Activated gamma-delta T cell treated with Interleukin-2 at 50 U/mL for 16 hours (primary cell): ENCODE measurements around the gene STAU1.
"Not testable (repeated sequence)": the region's sequence is repeated elsewhere in the genome, so short reads cannot be mapped to it uniquely, and the experiment has no call there.

Experiments used
- DNase-seq: peaks from one replicate; pipeline ENCODE4 v3.0.0-alpha.2; 2020

Gene STAU1

GRCh38 chr20:49199729-49200293, 11.7 kb upstream of the STAU1 start:
- DNase-seq: no peak

GRCh38 chr20:49192944-49193518, 4.9 kb upstream of the STAU1 start:
- not testable (repeated sequence) for DNase-seq

DNA sequence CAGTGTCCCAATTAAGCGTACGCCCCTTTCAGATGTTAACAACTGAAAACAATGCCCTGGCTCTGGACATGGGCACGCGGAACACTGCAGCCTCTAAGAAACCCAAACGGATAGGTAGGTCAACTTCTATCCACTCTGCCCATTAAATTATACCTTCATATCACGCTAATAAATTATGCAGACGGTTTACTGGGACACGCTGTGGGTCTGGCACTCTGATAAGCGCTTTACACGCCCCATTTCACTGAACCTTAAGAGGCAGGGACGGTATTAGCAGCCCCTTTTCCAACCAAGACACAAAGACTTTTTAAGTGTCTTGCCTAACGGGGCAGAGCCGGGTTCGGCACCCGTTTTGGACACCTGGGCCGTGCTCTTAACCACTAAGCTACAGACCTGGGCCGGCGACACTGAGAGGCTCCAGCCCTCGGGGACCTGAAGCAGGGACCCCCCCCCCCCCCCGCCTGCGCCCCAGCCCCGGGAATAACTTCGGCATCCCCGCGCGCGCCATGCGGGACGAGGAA, 744 bp downstream of the STAU1 start:
- peak; percentile 17 for DNase-seq

DNA sequence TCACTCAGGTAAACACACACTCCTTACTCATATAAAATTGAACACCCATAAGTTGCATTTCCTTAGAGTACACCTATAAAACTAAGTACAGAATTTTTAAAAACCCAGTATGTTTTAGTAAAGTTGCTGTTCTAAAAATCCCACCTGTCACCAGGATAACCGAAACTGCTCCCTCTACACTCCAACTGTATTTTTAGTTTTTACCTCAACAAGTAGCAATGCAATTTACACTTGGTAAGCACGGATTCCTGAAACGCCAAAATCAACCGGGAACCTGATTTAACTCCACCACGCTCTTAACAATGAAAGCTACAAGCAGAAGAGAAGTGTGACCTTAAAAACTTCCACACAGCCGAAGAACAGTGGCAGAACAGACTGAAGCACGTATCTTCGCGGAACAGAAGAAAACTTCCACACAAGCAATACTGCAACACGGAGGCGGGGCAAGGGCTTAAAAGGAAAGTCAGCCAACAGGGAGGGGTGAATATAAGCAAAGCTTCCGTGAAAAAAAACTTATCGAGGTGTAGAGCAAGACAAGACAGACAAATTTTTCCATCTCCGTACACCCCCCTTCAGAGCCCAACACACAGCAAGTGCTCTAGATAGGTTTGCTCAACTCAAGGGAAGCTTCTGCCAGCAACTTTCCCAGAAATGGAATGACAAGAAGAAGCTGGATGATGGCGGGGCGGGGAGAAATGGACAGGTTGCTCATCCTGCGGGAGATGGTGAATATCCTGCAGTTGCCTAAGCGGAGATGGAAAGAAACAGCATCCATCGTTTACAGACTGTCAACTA, 1.4 kb downstream of the STAU1 start:
- peak; percentile 47 for DNase-seq

DNA sequence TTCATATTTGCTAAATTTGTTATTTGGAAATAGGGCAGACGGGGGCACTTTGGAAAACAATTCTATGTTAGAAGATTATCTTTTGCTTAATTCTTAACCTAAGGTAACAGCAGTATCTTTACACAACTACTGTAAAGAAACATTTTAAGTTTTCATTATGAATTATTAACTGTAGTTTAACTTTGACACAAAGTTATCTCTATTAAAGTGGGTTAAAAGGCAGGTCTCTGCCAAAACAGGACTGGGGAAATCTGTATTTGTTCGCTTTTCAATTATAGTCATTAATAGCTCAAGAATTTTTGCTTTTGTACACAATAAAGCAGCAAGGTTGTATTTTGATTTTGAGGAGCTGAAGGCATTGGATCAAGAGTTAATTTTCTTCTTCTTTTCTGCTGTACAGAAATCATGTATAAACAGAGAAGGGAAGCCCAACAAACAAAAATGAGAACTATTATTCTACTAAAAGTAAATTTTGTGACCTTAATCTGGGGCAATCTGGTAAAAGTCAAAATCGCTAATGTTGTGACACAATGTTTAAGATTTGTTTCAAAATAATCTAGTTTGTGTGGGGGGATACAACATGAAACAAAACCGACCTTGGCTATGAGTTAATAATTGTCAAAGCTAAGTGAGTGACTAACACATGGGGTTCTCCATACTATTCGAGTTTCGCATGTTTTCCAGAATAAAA, 2.9 kb downstream of the STAU1 start:
- DNase-seq: no peak

DNA sequence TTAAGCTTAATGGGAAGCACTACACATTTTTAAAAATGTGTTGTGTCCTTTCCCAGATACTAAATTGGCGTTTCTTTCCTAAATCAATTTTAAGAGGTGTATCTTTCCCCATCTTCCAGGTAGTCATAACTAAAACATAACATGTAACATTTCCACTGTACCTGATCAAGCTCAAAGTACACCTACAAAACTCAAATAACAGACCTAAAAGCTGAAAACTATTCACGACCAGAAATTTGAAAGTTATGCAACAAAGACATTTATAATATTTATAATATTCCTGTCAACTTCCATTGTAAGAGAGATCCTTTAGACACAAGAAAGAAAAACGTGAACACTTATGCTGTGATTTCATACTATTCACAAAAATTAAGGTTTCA, 3.5 kb downstream of the STAU1 start:
- DNase-seq: no peak

GRCh38 chr20:49184084-49184501, 4.0 kb downstream of the STAU1 start:
- DNase-seq: not testable (repeated sequence)

GRCh38 chr20:49183444-49183843, 4.7 kb downstream of the STAU1 start:
- no peak for DNase-seq

DNA sequence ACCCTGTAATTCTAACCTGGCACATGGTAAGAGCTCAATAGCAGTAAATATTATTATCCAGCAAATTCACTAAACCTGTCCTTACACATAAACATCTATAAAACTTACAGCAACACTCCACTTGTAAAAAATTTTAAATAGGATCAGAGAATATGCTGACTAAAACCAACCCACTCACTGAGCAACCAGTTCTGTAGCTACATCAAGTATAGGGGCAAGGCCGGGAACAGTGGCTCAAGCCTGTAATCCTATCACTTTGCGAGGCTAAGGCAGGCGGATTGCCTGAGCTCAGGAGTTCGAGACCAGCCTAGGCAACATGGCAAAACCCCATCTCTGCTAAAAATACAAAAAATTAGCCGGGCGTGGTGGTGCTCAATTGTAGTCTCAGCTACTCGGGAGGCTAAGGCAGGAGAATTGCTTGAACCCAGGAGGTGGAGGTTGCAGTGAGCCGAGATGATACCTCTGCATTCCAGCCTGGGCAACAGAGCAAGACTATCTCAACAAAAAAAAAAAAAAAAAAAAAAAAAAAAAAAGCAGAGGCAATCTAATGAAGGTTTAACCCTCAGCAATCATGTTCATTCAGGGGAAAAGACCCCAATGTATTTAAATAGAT, 6.8 kb downstream of the STAU1 start:
- no peak for DNase-seq

DNA sequence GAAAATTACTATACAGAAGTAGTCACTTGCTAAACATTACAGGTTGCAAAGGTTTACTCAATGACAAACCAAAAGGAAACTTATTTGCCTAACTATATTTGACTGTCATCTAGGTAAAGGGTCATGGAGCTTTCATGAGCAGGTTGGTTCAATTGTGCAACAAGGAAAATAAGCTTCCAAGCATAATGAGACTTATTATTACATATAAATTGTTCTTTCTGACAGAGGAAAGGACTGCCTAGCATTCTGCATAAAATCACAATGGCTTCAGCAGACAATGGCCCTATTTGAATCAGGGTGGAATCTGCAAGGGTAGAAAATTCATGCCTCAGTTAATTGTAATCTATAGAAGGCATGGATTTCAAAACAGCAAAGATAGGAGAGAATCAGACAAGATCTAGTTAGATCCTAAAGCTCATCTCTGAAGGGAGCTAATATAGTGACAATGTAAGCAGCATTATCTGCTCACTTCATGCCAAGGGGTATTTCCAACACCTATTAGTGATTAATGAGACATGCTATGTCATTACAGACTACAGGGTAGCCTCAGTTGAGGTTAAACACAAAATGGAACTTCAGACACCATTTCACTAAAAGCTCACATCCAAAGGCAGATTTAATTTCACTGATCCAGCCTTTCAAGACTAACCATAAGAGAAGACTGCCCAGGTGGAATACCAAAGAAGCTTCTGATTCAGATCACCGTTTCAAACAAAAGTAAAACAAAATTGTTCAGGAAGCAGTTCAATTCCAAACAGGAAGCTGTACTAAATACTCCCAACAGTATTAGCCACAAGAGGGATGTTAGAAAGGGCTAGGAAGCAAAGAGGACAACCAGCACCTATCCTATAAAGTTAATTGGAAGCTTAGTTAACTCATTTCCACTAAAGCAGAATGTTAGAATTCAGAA, 8.5 kb downstream of the STAU1 start:
- DNase-seq: no peak

GRCh38 chr20:49174183-49174582, 14.0 kb downstream of the STAU1 start:
- no peak for DNase-seq

- no peak for DNase-seq
These were observed 15.7 kb downstream of the STAU1 start for GRCh38 chr20:49172413-49172812.

- DNase-seq: no peak
These were observed 16.2 kb downstream of the STAU1 start for GRCh38 chr20:49171909-49172308.

DNA sequence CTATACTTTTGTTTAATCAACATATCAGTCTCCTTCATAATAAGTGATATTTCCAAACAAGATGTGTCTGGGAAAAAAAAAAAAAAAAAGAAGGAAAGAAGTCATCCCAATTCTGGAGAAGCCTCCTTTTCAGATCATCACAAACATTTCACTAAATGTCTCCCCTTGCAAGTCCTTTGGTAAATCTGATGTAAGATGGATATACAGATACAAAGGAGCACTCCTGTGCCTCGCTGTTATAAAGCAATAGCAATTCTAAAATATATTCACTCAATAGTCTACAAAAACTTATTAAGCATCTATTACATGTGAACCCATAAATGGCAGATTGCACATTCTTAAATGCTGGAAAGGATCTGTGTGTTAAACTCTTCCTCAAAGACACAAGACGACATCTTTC, 17.4 kb downstream of the STAU1 start:
- no peak for DNase-seq

GRCh38 chr20:49169547-49169946, 18.6 kb downstream of the STAU1 start:
- no peak for DNase-seq

DNA sequence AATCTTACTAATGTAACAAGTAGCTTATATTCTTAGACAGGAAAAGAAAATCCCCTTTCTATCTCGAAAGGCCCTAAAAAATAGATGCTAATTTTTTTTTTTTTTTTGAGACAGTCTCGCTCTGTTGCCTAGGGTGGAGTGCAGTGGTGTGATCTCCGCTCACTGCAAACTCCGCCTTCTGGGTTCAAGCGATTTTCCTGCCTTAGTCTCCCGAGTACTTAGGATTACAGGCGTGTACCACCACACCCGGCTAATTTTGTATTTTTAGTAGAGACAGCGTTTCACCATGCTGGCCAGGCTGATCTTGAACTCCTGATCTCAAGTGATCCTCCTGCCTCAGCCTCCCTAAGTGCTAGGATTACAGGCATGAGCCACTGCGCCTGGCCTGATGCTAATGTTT, 19.3 kb downstream of the STAU1 start:
- DNase-seq: not testable (repeated sequence)

GRCh38 chr20:49167811-49168507, 20.2 kb downstream of the STAU1 start:
- no peak for DNase-seq

- no peak for DNase-seq
These were observed 21.3 kb downstream of the STAU1 start for GRCh38 chr20:49166534-49167449.

GRCh38 chr20:49165611-49166010, 22.5 kb downstream of the STAU1 start:
- DNase-seq: no peak

DNA sequence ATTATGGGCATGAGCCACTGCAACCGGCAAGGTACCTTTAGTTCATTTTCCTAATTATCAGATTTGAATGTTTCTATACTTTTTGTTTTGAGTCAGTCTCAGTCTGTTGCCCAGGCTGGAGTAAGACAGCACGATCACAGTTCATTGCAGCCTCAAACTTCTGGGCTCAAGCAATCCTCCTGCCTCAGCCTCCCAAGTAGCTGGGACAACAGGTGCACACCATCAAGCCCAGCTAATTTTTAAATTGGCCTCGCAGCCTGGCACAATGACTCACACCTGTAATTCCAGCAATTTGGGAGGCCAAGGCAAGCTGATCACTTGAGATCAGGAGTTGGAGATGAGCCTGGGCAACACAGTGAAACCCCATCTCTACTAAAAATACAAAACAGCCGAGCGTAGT, 24.4 kb downstream of the STAU1 start:
- DNase-seq: no peak
